Measurements from ENCODE around the gene TNN.

GRCh38 chr1:175126347-175126746 lies 58.7 kb downstream of the TNN start:
- TF ChIP-seq POLR2A (IDR thresholded peaks at IDR 0.05), result no peak
- no peak for TF ChIP-seq EP300 (IDR thresholded peaks at IDR 0.05)

Data from ovary (tissue), 1 donor.